Measurements from ENCODE around the gene PAM. TPM values are rescaled to one million over a fixed set of nuclear protein-coding genes. Genes with fewer than 3 reads are reported as not detected.

PAM gene
- total RNA-seq, 1 donor from 2014 or later: 136 TPM

GRCh38 chr5:102941111-102941510 lies 186.0 kb downstream of the PAM start:
- Histone ChIP-seq H3K4me1 (no peaks in the 10 kb centered on the region), H3K27ac (no peak overlapping the region), H3K27me3 (no peaks in the 10 kb centered on the region), H3K4me3 (no peak overlapping the region), H3K9me3 (no peaks in the 10 kb centered on the region), H3K36me3 (peaks cover 0 to 1% of the 10 kb centered on the region in 2 donors)
- intact Hi-C loops (cut with DNase I): no loop called here
- no peak for TF ChIP-seq CTCF (IDR thresholded peaks at IDR 0.05)
- no peak for TF ChIP-seq POLR2AphosphoS5 (IDR thresholded peaks at IDR 0.05; ENCODE audit: insufficient read depth in 1 of 2, low read depth in 1 of 2)
- TF ChIP-seq POLR2A (IDR thresholded peaks at IDR 0.05): no peak
- no peak for DNase-seq (ENCODE audit: extremely low spot score in 2 of 2)

GRCh38 chr5:102946414-102946813 lies 191.3 kb downstream of the PAM start:
- H3K4me1 ChIP-seq: no peaks in the 10 kb centered on the region
- TF ChIP-seq POLR2AphosphoS5 (IDR thresholded peaks at IDR 0.05; ENCODE audit: insufficient read depth in 1 of 2, low read depth in 1 of 2): no peak
- no peak for TF ChIP-seq CTCF (IDR thresholded peaks at IDR 0.05)
- TF ChIP-seq POLR2A (IDR thresholded peaks at IDR 0.05): no peak
- H3K9me3 ChIP-seq: no peaks in the 10 kb centered on the region
- H3K4me3 ChIP-seq: no peak overlapping the region
- peaks cover 0 to 20% of the 10 kb centered on the region in 2 donors for H3K36me3 ChIP-seq
- intact Hi-C loops (cut with DNase I): no loop called here
- no peak overlapping the region for H3K27ac ChIP-seq
- H3K27me3 ChIP-seq: no peaks in the 10 kb centered on the region
- DNase-seq (ENCODE audit: extremely low spot score in 2 of 2): no peak

GRCh38 chr5:102946971-102947370 lies 191.9 kb downstream of the PAM start:
- Histone ChIP-seq H3K4me3 (no peak overlapping the region), H3K36me3 (peaks cover 0 to 20% of the 10 kb centered on the region in 2 donors), H3K27ac (no peak overlapping the region), H3K27me3 (no peaks in the 10 kb centered on the region), H3K4me1 (no peaks in the 10 kb centered on the region), H3K9me3 (no peaks in the 10 kb centered on the region)
- DNase-seq (ENCODE audit: extremely low spot score in 2 of 2): no peak
- intact Hi-C loops (cut with DNase I): no loop called here
- TF ChIP-seq POLR2A (IDR thresholded peaks at IDR 0.05) (no peak), CTCF (IDR thresholded peaks at IDR 0.05) (no peak)

GRCh38 chr5:102955488-102955887 lies 200.4 kb downstream of the PAM start:
- Histone ChIP-seq H3K27ac (no peak overlapping the region), H3K9me3 (no peaks in the 10 kb centered on the region), H3K27me3 (no peaks in the 10 kb centered on the region), H3K4me3 (no peak overlapping the region), H3K36me3 (peaks cover 0 to 4% of the 10 kb centered on the region in 2 donors), H3K4me1 (peaks cover 9% of the 10 kb centered on the region)
- DNase-seq (ENCODE audit: extremely low spot score in 2 of 2): no peak
- no peak for TF ChIP-seq POLR2AphosphoS5 (IDR thresholded peaks at IDR 0.05; ENCODE audit: insufficient read depth in 1 of 2, low read depth in 1 of 2)
- TF ChIP-seq POLR2A (IDR thresholded peaks at IDR 0.05): no peak
- no peak for TF ChIP-seq CTCF (IDR thresholded peaks at IDR 0.05)
- intact Hi-C loops (cut with DNase I): no loop called here

- no peak overlapping the region for H3K27ac ChIP-seq
- TF ChIP-seq POLR2A (IDR thresholded peaks at IDR 0.05) (no peak), POLR2AphosphoS5 (IDR thresholded peaks at IDR 0.05; ENCODE audit: insufficient read depth in 1 of 2, low read depth in 1 of 2) (no peak), CTCF (IDR thresholded peaks at IDR 0.05) (no peak)
- intact Hi-C loops (cut with DNase I): no loop called here
Measured at GRCh38 chr5:102956599-102956998, 201.5 kb downstream of the PAM start.

More at GRCh38 chr5:102956599-102956998, 201.5 kb downstream of the PAM start:
- no peaks in the 10 kb centered on the region for H3K9me3 ChIP-seq
- peaks cover 9% of the 10 kb centered on the region for H3K4me1 ChIP-seq
- no peaks in the 10 kb centered on the region for H3K27me3 ChIP-seq
- H3K36me3 ChIP-seq: no peaks in the 10 kb centered on the region
- no peak for DNase-seq (ENCODE audit: extremely low spot score in 2 of 2)
- no peak overlapping the region for H3K4me3 ChIP-seq
